Measurements from ENCODE around the gene SPTBN2. TPM values are rescaled to one million over a fixed set of nuclear protein-coding genes. Genes with fewer than 3 reads are reported as not detected.

Gene SPTBN2
- total RNA-seq, 2 experiments from 2014 or later, result 1.4 to 1.8 TPM

DNA sequence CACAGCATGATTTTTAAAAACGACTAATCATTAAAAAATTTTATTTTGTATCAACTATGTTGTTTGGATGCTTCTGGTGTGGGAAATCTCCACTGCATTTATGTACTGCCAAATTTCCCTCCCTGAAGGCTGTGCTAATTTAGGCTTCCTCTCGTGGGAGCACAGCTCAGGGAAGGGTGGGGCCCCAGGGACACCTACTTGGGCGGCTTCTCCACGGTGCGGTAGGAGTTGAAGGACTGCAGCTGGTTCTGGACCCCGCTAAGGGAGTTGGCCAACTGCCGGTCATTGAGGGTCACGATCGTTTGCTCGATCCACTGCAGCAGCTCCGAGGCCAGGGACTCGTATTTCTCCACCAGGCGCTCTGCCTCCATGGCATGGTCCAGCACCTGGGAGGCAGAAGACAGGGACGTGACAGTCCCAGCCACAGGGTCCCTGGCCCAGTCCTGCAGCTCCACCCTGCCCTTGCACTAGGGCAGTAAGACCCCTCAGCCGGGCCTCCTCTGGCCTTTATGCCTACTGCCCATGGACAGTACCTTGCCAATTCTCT, 18.6 kb downstream of the SPTBN2 start:
- Mint-ChIP-seq H3K9me3 (no peaks in the 10 kb centered on the region), H3K4me3 (no peak overlapping the region), H3K27me3 (peaks cover 4% of the 10 kb centered on the region), H3K4me1 (ENCODE audit: low read depth) (no peaks in the 10 kb centered on the region), H3K36me3 (ENCODE audit: low read depth) (no peaks in the 10 kb centered on the region), H3K27ac (no peak overlapping the region)
- no peak for TF ChIP-seq CTCF (IDR thresholded peaks at IDR 0.05)
- DNase-seq, result no peak
- ATAC-seq, result no peak
- ChIA-PET POLR2A (no interaction called here), CTCF (interaction anchor here (1.7 kb wide), 1 partner anchor 15 kb away, joined by 7 read pairs; no protein-coding TSS in a partner anchor)
- intact Hi-C loops (cut with micrococcal nuclease), result no loop called here

GRCh38 chr11:66708701-66709100, 20.3 kb downstream of the SPTBN2 start:
- H3K36me3 Mint-ChIP-seq (ENCODE audit: low read depth), result no peaks in the 10 kb centered on the region
- no peaks in the 10 kb centered on the region for H3K9me3 Mint-ChIP-seq
- TF ChIP-seq CTCF (IDR thresholded peaks at IDR 0.05), result no peak
- H3K27ac Mint-ChIP-seq, result no peak overlapping the region
- no peaks in the 10 kb centered on the region for H3K27me3 Mint-ChIP-seq
- no peak for ATAC-seq
- H3K4me3 Mint-ChIP-seq, result no peak overlapping the region
- intact Hi-C loops (cut with micrococcal nuclease), result no loop called here
- peaks cover 2% of the 10 kb centered on the region for H3K4me1 Mint-ChIP-seq (ENCODE audit: low read depth)
- POLR2A ChIA-PET, result no interaction called here
- no peak for DNase-seq
- CTCF ChIA-PET, result no interaction called here

GRCh38 chr11:66708094-66708493, 20.9 kb downstream of the SPTBN2 start:
- ChIA-PET CTCF (interaction anchor here (1.3 kb wide), 1 partner anchor 9 kb away, joined by 3 read pairs; no protein-coding TSS in a partner anchor), POLR2A (no interaction called here)
- Mint-ChIP-seq H3K4me1 (ENCODE audit: low read depth) (peaks cover 2% of the 10 kb centered on the region), H3K9me3 (no peaks in the 10 kb centered on the region), H3K27ac (no peak overlapping the region), H3K27me3 (no peaks in the 10 kb centered on the region), H3K4me3 (no peak overlapping the region), H3K36me3 (ENCODE audit: low read depth) (no peaks in the 10 kb centered on the region)
- TF ChIP-seq CTCF (IDR thresholded peaks at IDR 0.05), result no peak
- ATAC-seq (no peak), DNase-seq (no peak)
- intact Hi-C loops (cut with micrococcal nuclease), result no loop called here

- Mint-ChIP-seq H3K4me1 (ENCODE audit: low read depth) (peaks cover 2% of the 10 kb centered on the region), H3K4me3 (no peak overlapping the region), H3K9me3 (no peaks in the 10 kb centered on the region), H3K36me3 (ENCODE audit: low read depth) (no peaks in the 10 kb centered on the region), H3K27me3 (no peaks in the 10 kb centered on the region), H3K27ac (no peak overlapping the region)
- ChIA-PET CTCF (interaction anchor here (1.3 kb wide), 1 partner anchor 8 kb away, joined by 3 read pairs; no protein-coding TSS in a partner anchor), POLR2A (no interaction called here)
- ATAC-seq (no peak), DNase-seq (no peak)
- intact Hi-C loops (cut with micrococcal nuclease), result no loop called here
- no peak for TF ChIP-seq CTCF (IDR thresholded peaks at IDR 0.05)
Observed at GRCh38 chr11:66707486-66707885, 21.5 kb downstream of the SPTBN2 start.

- H3K27me3 Mint-ChIP-seq, result no peaks in the 10 kb centered on the region
- no peak overlapping the region for H3K4me3 Mint-ChIP-seq
- no peaks in the 10 kb centered on the region for H3K9me3 Mint-ChIP-seq
- ChIA-PET CTCF (no interaction called here), POLR2A (no interaction called here)
- peaks cover 2% of the 10 kb centered on the region for H3K4me1 Mint-ChIP-seq (ENCODE audit: low read depth)
- H3K27ac Mint-ChIP-seq, result no peak overlapping the region
- DNase-seq (no peak), ATAC-seq (no peak)
- no peaks in the 10 kb centered on the region for H3K36me3 Mint-ChIP-seq (ENCODE audit: low read depth)
- intact Hi-C loops (cut with micrococcal nuclease), result no loop called here
- no peak for TF ChIP-seq CTCF (IDR thresholded peaks at IDR 0.05)
Observed at GRCh38 chr11:66706989-66707388, 22.0 kb downstream of the SPTBN2 start.
